GM18861 (cell line): ENCODE results near the gene RPS6KA2.

Source experiments
- ATAC-seq: cut with Tn5 transposase; IDR thresholded peaks from one replicate; pipeline ENCODE4 v1.9.1; 2021; ENCODE audit not compliant: unreplicated experiment

The RPS6KA2 gene

DNA sequence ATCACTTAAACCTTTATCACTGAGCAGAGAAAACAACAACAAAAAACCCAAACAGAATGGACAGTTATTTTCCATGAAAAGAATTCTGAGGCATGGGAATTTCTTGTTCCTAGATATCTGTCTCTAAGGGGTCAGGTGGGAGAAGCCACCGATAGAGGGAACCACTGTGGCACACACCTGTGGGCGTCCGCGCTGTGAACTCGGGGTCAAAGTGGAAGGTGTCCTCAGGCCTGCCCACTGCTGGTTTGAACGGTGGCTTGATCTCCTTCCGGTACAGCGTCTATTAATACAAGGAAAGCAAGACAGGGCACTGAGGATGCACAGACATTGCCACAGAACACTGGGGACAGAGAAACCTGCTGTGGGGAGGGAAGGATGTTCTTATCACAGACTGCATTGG, 167.8 kb downstream of the RPS6KA2 start:
- no peak for ATAC-seq

DNA sequence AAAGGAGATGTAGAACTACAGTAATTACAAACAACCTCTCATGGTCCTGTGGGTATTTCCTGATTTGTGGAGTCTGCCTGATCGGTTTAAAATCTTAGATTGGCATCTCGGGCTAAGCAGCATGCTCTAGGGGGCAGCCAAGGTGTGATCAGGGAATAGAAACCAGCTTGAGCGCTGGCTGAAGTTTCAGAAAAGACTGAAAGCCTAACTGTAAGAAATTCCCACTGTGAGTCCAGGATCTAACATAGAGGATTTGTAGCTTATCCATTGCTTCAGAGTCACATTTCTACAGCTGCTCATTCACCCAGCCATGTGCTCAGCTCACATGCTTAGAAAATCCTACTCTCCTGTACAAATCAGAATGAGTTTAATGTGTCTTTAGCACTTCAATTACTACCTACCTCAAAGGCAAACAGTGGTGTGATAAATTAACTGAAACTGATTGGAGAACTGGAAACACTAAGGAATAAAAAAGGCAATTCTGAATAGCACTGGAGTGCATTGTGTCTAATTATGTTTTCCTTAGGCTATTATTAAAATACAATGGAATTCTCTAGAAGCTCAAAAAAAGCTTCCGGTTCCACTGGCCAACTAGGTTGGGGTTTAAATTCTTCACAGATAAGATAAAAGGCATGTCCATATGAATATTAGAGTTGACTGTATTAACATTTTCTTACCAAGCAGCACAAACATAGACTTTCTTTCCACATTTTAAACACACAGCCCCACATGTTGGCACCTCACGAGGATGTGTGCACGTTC, 170.5 kb downstream of the RPS6KA2 start:
- no peak for ATAC-seq

DNA sequence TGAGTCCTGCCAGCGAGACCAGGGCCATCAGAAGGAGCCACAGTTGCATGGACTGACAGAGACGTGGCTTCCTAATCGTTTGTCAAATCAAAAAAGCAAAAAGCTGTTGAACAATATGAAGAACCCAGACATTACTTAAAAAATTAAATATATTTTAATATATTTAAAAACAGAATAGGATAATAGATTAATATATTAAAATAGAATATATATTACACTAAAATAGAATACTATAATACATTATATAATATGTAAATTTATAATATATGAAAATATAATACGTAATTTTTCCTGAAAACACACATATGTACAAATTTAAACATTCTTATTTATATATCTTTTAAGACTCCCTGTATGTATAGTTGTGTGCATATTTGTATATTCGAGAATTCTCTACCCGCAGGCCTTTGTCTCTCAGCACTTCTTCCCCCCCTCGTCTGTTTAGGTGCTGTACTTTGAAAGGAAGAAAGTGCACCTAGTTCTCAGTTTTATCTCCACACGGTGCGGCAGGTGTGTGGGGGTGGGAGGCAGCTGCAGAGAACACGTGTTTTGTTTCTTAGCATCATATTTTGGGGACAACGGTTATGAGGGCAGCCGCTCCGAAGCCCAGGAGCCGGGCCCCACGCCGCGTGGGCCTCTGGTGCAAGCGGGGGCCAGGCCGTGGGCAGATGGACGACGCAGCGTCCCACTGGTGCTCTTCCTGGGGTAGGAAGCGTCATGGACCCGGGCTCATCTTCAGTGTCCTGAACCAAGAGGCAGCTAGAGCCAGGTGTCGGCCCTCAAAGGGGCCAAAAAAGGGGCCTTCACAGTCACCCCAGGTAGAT, 172.1 kb downstream of the RPS6KA2 start:
- no peak for ATAC-seq

DNA sequence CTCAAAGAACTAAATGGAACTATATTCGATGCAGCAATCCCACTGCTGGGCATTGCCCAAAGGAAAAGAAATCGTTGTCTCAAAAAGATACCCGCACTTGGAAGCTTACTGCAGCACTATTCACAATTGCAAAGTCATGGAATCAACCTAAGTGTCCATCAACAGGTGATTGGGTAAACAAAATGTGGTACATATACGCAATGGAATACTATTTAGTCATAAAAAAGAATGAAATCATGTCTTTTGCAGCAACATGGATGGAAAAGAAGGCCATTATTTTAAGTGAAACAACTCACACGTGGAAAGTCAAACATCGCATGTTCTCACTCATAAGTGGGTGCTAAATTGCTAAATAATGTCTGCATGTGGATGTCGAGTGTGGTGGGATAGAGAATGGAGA, 173.4 kb downstream of the RPS6KA2 start:
- ATAC-seq, result no peak

DNA sequence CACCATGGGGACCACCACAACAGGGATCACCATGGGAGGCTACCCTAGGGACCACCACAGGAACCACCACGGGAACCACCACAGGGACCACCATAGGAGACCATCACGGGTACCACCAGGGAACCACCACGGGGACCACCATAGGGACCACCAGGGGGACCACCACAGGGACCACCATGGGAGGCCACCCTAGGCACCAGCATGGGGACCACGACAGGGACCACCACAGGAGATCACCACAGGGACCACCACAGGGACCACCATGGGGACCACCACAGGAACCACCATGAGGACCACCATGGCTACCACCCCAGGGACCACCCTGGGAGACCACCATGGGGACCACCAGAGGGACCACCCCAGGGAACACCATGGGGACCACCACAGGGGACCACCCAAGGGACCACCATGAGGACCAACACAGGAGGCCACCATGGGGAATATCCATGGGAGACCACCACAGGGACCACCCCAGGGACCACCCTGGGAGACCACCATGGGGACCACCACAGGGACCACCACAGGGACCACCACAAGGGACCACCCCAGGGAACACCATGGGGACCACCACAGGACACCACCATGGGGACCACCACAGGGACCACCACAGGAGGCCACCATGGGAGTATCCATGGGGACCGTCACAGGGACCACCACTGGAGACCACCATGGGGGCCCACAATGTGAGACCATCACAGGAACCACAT, 176.7 kb downstream of the RPS6KA2 start:
- ATAC-seq, result no peak

DNA sequence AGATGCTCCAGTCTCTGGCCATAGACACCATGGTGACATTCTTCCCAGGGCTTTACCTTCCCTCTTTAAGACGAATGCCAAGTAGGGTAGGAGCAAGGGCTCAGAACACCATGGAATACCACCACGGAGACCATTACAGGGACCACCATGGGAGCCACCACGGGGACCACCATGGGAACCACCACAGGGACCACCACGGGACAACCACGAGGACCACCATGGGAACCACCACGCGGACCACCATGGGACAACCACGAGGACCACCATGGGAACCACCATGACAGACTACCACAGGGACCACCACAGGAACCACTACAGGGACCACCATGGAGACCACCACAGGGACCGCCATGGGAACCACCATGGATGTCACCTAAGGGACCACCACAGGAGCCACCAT, 177.4 kb downstream of the RPS6KA2 start:
- ATAC-seq, result no peak

DNA sequence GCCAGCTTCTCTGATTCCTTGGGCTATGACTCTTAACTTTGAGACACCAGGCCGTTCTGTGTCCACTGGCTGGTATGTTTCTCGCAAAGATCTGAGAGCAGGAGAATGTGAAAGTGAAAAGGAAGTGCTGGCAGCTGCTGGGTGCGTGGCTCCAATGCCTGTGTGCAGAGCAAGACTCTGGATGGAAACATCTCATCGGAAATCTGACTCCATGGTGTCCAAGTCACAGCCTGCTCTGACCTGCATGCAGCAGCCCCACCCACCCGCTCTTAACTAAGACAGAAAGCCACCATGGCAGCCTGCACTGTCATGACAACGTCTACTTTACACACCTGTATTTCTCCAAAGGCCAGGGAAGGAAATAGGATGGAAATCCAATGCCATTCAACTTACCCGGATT, 178.0 kb downstream of the RPS6KA2 start:
- ATAC-seq, result no peak

DNA sequence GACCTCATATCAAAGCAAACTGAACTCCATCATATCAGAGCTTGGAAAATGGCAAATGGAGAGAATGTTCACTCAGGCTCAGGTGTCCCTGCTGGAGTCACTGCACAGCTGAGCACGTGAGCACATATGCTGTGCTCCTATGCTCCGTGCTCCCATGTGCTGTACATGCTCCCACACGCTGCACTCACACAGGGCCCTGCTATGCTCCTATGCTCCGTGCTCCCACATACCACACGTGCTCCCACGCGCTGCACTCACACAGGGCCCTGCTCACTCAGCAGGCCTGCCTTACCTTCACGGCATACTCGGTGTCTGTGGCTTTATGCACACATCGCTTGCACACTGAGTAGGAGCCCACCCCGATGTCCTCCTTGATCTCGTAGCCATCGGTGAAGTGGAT, 178.6 kb downstream of the RPS6KA2 start:
- no peak for ATAC-seq

DNA sequence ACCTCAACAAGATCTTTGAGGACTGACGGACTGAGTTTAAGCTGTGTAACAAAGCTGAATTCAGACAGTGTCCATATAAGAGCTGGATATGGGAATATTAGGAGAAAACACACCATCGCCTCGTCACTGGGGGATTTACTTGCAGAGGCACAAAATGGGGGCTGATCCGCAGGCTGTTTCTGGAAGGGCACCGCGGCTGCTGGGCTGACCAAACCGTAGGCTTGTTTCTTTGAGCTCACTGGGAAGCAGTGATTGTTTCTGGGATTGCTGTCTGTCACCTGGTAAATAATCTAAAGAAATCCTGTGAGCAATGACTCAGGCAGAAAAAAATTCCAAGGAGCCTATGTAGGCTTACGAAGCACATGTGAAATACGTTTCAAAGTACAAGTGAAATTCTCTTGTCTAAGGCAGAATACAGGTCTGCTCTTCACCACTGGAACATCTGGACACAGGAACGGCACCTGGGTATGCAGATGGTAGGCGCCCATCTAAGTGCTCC, 180.4 kb downstream of the RPS6KA2 start:
- no peak for ATAC-seq

DNA sequence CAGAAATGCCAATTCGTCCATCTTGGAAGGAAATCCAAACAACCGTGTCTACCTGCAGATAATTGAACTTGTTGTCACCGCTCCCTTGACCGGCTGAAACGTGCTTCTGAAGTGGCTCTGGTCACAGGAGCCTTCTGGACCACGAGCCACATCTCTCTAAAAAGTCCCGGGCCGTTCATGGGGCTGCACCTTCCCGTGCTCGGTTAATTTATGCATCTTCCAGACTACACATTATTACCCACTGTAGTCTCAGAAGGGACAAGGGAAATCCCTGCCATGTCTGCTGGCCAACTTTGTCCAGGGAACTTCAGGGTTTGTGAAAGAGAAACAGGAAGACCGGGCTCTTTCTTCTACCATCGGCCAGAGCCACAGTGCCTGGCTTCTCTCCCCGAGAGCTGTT, 180.9 kb downstream of the RPS6KA2 start:
- ATAC-seq, result no peak

DNA sequence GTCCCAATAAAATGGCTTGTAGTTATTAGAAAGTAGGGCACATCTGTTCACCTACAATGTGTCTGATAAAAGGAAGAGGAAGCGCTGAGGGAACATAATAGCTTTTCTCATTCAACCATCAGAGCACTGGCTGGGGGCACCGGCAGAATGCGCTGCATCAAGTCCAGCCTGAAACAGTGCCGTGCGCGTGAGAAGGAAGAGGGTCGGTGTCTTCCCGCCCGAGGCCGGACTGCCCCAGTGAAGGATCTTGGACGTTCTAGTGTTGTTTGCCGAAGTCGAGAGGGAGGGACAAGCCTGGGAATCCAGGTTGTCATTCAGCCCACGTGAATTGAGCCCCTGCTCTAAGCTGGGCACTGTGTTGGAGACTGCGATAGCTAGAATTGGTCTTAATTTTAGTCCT, 182.6 kb downstream of the RPS6KA2 start:
- ATAC-seq, result no peak

DNA sequence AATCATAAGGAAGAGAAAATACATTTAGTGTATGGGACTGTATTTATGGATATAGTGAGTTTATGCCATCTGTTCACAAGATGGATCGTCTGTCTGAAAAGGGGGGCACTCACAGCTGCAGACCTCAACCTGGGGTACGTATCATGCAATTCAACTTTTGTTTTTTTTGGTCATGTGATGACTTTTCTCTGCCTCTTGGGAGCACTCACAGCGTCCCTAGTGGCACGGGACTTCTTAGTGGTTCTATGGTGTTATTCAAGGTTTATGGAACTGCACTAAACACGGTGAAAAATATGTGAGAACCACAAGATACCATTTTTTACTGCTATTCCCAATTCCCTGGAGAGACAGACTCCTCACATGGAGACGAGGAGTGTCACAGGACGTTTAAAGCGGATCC, 183.9 kb downstream of the RPS6KA2 start:
- no peak for ATAC-seq

DNA sequence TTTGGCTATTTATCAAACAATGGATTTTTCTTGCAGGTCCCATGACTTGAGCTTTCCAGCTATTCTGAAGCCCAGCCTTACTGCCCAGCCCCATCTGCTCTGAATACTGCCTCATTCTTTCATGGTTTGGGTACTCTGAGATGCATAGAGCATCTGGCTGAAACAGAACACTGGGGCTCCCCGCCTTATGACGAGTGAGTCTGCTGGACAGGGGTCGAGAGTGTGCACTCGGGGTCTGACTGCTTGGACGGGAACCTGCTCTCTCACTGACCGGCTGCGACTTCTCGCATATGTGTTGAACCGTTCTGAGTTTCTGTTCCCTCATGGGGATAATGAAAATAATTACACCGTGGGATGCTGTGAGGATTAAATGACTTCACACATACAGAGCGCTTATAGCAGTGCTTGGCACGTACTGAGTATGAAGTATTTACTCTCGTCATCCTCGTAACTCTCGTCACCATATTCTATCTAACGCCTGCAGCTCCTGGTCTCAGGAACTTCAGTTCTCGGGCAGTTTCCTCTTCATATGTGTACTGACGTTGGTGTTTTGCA, 184.8 kb downstream of the RPS6KA2 start:
- ATAC-seq, result no peak

DNA sequence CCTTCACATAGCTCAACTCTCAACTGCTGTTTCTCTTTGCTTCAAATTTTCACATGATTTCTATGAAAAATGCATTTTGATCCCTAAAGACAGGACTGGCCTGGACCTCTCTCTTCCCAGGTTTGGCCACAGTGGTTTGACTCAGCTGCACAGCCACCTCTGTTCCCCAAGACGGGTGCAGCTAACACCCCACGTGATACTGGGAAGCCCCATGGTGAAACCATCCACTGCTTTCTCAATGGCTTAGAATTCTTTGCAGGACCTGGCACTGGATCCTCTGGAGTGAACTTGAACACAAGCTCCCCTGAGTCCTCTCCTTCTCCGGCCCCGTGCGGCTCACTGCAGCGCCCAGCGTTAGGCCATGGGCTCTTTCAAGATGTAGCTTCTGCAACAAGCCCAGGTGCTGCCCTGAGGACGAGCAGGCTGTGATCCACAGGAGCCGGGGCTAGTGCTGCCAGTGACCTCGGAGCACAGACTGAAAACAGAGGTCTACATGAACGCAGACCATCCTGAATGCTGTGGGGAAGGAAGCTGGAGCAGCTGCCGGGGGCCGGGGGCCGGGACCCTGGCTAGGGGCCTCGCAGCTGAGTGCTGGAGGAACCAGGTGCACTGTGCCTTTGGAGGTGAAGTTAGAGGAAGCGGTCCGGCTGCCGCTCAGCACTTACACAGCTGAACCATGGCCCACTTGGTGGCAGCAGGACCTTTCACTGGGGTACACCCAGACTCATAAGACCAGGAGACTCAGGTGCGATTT, 185.5 kb downstream of the RPS6KA2 start:
- no peak for ATAC-seq

DNA sequence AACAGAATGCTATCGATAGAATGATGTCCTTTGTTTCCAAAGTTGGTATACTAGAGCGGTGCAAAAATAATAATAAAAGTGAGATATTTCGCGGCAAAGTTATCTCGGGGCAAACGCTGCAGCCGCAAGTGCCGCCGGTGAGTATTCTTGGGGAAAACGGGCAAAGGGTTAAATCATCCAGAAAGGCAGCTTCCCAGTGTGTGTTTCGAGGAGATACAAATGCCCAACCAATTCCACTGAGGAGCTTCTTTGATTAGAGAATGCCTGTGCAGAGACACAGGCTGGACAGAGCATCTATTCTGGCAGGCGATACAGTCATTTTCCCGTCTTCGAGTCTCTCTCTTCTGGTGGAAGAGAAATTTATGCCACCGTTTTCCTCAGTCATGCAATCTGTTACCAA, 186.3 kb downstream of the RPS6KA2 start:
- ATAC-seq, result no peak

DNA sequence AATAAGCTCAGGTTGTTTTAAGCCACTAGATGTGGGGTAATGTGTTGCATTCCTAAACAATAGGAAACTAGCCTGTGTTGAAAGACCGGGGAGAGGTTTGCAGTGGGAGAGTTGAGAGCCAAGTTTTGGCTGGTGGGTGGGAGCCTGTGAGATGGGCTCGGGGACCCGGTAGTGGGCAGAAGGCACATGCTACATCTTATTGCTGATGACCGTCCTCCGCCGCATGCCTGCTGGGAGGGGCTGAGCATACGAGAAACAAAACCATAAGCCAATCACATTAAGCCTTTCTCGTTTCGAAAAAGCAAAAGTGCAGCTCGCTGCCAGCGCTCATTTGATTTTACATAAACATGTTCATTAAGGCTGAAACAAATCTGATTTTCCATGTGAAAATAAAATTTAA, 186.9 kb downstream of the RPS6KA2 start:
- no peak for ATAC-seq

DNA sequence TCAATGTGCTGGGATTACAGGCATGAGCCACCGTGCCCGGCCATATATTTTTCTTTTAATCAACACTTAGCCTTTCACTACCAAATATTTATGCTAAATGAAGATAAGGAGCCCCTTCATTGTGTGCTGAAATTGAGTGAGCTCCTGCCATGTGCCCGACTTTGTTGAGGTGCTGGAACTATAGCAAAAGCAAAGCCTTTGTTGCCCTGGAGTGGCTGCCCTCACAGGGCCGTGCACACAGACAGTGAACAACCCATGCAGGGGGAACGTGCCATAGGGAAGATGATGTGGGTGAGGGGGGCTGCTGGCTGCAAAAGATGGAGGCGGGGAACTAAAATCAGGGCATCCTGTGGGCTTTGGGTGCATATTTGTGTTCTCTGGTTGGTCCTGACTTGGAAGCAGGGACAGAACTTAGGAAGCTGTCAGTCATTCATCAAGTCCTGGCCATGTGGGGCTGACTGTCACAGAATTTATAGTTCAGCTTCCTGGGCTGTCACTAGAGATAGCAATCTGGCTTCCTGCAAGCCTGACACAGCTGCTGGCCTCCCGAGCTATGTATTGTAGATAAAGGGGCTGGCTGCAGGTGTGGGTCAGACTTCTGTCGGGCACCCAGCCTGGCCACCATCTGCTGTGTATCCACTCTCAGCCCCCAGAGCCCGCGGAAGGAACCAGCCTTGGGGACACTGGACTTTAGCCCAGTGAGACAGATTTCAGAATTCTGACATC, 187.5 kb downstream of the RPS6KA2 start:
- no peak for ATAC-seq

DNA sequence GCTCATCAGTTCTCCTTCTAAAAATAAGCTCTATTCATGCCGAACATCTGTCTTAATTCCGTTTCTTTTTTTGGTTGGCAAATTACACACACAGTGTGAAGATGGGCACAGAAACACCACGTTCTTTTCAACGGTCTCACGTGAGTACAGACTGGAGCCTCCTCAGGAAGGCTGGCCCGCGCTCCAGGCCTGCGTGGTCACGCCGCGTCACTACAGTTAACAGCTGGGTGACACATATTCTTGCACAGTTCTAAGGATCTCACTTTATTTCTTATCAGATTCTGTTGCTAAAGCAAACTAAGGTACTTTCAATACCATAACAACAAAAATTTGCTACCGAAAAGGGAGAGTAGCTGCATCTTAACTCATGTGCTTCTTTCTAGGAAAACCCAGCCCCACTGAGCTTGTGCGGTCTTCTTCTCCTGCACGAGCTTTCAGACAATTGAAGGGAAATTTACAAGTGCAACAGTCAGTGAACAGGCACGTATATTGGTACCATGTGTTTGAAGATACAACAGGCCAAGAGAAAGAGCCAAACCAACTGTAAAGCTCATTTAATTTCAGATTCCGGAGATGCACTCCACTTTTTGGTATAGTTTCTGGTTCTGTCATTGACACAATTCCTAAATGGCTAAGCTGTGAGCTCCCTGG, 188.7 kb downstream of the RPS6KA2 start:
- no peak for ATAC-seq

DNA sequence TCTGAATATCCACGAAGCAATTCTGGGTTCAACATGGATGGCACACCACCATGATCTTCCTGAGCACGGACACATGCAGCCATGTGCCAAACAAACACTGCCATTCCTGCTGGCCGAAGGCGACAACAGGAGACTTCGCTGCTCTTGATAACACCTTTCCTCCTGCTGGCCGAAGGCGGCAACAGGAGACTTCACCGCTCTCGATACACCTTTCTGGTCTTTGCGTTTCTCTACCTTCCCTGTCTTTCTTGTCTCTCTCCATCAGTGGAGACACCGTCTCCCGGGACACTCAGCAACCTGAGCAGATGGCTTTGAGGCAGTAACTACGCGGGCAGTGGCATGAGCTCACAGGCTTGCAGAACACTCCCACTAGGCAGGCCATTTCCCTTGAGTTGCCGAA, 189.4 kb downstream of the RPS6KA2 start:
- no peak for ATAC-seq
